A549 (cell line): Measurements from ENCODE around the gene SAG.

Experiments used
- CEBPB ChIP-seq, 2 experiments: fragments of >200 bp in 1 of 2; sonication (Bioruptor Twin) in 1 of 2; formaldehyde crosslinking in 1 of 2; IDR thresholded peaks; 2 replicates each; pipeline ENCODE4 v1.6.1; 2012 to 2016
- CTCF ChIP-seq: fragments of >200 bp; sonication (Bioruptor Twin); formaldehyde crosslinking; IDR thresholded peaks from 3 replicates; pipeline ENCODE4 v1.5.1; 2016
- EP300 ChIP-seq, 2 experiments: fragments of >200 bp; sonication (Bioruptor Twin); formaldehyde crosslinking; IDR thresholded peaks; 2 replicates in 1 of 2; 3 replicates in 1 of 2; pipeline ENCODE4 v1.6.1; 2016 to 2017
- ESRRA ChIP-seq: fragments of 150-350 bp; IDR thresholded peaks from 2 replicates; pipeline ENCODE4 v1.6.1; 2014; ENCODE audit warnings: mild to moderate bottlenecking, low read length, borderline replicate concordance
- HDAC2 ChIP-seq: fragments of 200-600 bp; sonication (generic); IDR thresholded peaks from 2 replicates; pipeline ENCODE4 v1.6.1; 2016
- HMGXB4 ChIP-seq: fragments of 250-450 bp; sonication (Bioruptor Pico); IDR thresholded peaks from 2 replicates; pipeline ENCODE4 v1.5.0; 2021; ENCODE audit warnings: mild to moderate bottlenecking, moderate library complexity, borderline replicate concordance
- HOXA7 ChIP-seq: fragments of 250-450 bp; sonication (Bioruptor Pico); IDR thresholded peaks from 2 replicates; pipeline ENCODE4 v1.5.0; 2020; ENCODE audit warnings: mild to moderate bottlenecking, moderate library complexity
- JUNB ChIP-seq: fragments of >200 bp; sonication (Bioruptor Twin); formaldehyde crosslinking; IDR thresholded peaks from 2 replicates; pipeline ENCODE4 v1.6.1; 2016
- MAZ ChIP-seq: fragments of 150-350 bp; IDR thresholded peaks from 2 replicates; pipeline ENCODE4 v1.6.1; 2014; ENCODE audit warnings: antibody characterized with exemption, low read depth, low read length, borderline replicate concordance
- MYC ChIP-seq: IDR thresholded peaks from 2 replicates; pipeline ENCODE4 v1.6.1; 2012; ENCODE audit warnings: mild to moderate bottlenecking, inconsistent platforms, low read length, improper control_type of control experiment, borderline replicate concordance
- POLR2A ChIP-seq: IDR thresholded peaks from 2 replicates; pipeline ENCODE4 v1.6.1; 2012; ENCODE audit warnings: mild to moderate bottlenecking, low read length
- RFX5 ChIP-seq: fragments of 450-650 bp; IDR thresholded peaks from 2 replicates; pipeline ENCODE4 v1.7.1; 2014; ENCODE audit warnings: antibody characterized with exemption, mild to moderate bottlenecking, moderate library complexity
- TF ChIP-seq, protein P1 (sequence below): fragments of 150-350 bp; IDR thresholded peaks from 2 replicates; pipeline ENCODE4 v1.6.1; 2014; ENCODE audit warnings: low read depth, mild to moderate bottlenecking, low read length

DNA sequence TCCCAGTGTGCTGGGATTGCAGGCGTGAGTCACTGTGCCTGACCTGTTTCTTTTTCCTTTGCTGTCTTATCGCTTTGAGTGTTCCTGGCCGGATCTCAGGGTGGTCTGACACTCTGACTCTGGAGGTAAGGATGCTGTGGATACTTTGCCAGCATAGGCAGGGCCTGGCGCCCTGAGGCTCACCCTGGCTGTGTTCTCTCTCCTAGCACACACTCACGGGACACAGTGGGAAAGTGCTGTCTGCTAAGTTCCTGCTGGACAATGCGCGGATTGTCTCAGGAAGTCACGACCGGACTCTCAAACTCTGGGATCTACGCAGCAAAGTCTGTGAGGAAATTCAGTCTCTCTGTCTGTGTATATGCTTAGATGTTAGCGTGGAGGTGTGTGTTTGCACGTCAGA is 18.0 kb upstream of the SAG start:
- TF ChIP-seq HMGXB4 (CRISPR knock-in tag) (no peak), CEBPB (IDR thresholded peaks at IDR 0.05) (no peak), HOXA7 (no peak), MYC (no peak), CTCF (no peak), HDAC2 (no peak), ESRRA (no peak), RFX5 (no peak), MAZ (no peak), JUNB (no peak), POLR2A (no peak; the same call in 1 of the 2 replicates), EP300 (IDR thresholded peaks at IDR 0.05) (no peak)
- TF ChIP-seq, protein P1, sequence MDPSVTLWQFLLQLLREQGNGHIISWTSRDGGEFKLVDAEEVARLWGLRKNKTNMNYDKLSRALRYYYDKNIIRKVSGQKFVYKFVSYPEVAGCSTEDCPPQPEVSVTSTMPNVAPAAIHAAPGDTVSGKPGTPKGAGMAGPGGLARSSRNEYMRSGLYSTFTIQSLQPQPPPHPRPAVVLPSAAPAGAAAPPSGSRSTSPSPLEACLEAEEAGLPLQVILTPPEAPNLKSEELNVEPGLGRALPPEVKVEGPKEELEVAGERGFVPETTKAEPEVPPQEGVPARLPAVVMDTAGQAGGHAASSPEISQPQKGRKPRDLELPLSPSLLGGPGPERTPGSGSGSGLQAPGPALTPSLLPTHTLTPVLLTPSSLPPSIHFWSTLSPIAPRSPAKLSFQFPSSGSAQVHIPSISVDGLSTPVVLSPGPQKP: no peak
